Measurements from ENCODE around the gene GGT5. TPM values are rescaled to one million over a fixed set of nuclear protein-coding genes. Genes with fewer than 3 reads are reported as not detected.
"Not testable (repeated sequence)": the region's sequence is repeated elsewhere in the genome, so short reads cannot be mapped to it uniquely, and the experiment has no call there.

Gene GGT5
- total RNA-seq, 4 donors from 2014 or later, result 8.8 to 29.9 (median 22.8) TPM

DNA sequence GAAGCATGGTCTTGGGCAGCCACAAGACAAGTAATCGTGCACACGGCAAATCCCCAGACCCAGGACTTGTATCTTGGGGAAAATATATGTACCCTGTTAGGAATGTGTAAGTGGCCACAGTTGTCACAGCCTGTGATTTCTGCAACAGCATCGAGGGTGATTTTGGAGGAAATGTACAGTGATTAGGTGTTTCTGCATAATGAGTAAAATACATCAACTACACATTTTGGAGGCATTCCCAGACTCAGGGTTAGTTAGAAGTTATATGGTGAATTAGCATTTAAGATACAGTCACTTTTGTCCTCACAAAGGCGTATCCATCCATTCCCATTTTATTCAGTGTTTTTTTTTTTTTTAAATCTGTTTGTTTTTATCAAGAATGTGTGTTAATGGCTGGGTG, 35.2 kb downstream of the GGT5 start:
- Histone ChIP-seq H3K27me3 (no peaks in the 10 kb centered on the region), H3K4me1 (peaks cover 7 to 29% of the 10 kb centered on the region in 2 donors), H3K4me3 (no peak overlapping the region), H3K36me3 (no peaks in the 10 kb centered on the region), H3K9me3 (no peaks in the 10 kb centered on the region), H3K27ac (no peak overlapping the region)
- ATAC-seq, result no peak
- intact Hi-C loops (cut with DNase I; ENCODE audit: low total_unique reads) (loop anchor here (5.0 kb wide), 1 partner anchor 38 kb away; the partner anchor contains the start of gene GGT5), in situ Hi-C loops (cut with MboI; ENCODE audit: low sequenced_read_pairs in 4 of 4) (no loop called here)
- DNase-seq, result no peak
- TF ChIP-seq, protein P1, sequence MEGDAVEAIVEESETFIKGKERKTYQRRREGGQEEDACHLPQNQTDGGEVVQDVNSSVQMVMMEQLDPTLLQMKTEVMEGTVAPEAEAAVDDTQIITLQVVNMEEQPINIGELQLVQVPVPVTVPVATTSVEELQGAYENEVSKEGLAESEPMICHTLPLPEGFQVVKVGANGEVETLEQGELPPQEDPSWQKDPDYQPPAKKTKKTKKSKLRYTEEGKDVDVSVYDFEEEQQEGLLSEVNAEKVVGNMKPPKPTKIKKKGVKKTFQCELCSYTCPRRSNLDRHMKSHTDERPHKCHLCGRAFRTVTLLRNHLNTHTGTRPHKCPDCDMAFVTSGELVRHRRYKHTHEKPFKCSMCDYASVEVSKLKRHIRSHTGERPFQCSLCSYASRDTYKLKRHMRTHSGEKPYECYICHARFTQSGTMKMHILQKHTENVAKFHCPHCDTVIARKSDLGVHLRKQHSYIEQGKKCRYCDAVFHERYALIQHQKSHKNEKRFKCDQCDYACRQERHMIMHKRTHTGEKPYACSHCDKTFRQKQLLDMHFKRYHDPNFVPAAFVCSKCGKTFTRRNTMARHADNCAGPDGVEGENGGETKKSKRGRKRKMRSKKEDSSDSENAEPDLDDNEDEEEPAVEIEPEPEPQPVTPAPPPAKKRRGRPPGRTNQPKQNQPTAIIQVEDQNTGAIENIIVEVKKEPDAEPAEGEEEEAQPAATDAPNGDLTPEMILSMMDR (IDR thresholded peaks at IDR 0.05 in 4 of 5, conservative IDR thresholded peaks at IDR 0.05 in 1 of 5), result no peak
- no peak for TF ChIP-seq POLR2A (IDR thresholded peaks at IDR 0.05)

DNA sequence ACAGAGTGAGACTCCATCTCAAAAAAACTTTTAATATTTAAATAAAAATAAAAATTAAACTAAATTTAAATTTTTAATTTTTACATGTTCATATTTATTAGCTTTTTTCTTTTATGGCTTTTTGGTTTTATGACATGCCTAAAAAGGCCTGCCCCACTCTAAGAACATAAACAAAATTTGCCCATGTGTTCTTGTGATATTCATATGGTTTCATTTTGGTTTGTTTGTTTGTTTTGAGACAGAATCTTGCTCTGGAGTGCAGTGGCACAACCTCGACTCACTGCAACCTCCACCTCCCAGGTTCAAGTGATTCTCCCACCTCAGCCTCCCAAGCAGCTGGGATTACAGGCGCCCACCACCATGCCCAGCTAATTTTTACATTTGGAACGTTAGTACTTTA, 35.9 kb downstream of the GGT5 start:
- Histone ChIP-seq H3K36me3 (no peaks in the 10 kb centered on the region), H3K27ac (peak overlapping the region; percentile 66 to 76 (median 76)), H3K9me3 (no peaks in the 10 kb centered on the region), H3K27me3 (no peaks in the 10 kb centered on the region), H3K4me3 (no peak overlapping the region), H3K4me1 (peaks cover 7 to 29% of the 10 kb centered on the region in 2 donors)
- intact Hi-C loops (cut with DNase I; ENCODE audit: low total_unique reads), result loop anchor here (5.0 kb wide), 1 partner anchor 38 kb away; the partner anchor contains the start of gene GGT5
- in situ Hi-C loops (cut with MboI; ENCODE audit: low sequenced_read_pairs in 4 of 4), result no loop called here
- DNase-seq (no peak), ATAC-seq (no peak)
- TF ChIP-seq, protein P1 (IDR thresholded peaks at IDR 0.05 in 4 of 5, conservative IDR thresholded peaks at IDR 0.05 in 1 of 5), result no peak
- TF ChIP-seq POLR2A (IDR thresholded peaks at IDR 0.05), result no peak

DNA sequence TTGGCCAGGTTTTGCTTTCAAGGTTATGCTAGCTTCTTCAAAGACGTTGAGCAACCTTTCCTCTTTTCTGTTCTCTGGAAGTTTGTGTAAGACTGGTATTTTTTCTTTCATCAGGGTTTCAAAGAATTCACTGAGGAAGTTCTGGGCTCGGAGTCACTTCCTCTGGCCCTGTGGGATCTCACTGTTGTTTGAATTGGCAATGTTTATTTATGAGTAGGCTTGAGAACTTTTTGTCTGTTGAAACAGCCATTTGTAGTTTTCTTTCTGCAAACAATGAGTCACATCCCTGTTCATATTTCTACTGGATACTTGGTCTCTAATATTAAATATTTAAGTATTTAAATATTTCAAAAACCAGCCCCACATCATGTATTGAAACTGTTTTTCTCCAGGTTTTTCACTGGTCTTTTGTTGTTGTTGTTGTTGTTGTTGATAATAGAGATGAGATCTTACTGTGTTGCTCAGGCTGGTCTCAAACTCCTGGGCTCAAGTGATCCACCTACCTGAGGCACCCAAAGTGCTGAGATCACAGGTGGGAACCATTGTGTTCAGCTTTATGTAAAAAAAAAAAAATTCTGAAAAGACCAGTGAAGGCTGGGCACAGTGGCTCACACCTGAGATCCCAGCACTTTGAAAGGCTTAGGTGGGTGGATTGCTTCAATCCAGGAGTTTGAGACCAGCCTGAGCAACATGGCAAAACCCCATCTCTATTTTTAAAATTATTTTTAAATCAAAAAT, 36.7 kb downstream of the GGT5 start:
- in situ Hi-C loops (cut with MboI; ENCODE audit: low sequenced_read_pairs in 4 of 4), result no loop called here
- ATAC-seq, result peak; percentile 87 to 95
- Histone ChIP-seq H3K27me3 (no peaks in the 10 kb centered on the region), H3K4me3 (peak overlapping the region in 1 of 4 donors; percentile 17), H3K27ac (peak overlapping the region; percentile 75 to 77 (median 76)), H3K4me1 (peaks cover 7 to 29% of the 10 kb centered on the region in 2 donors), H3K9me3 (no peaks in the 10 kb centered on the region), H3K36me3 (no peaks in the 10 kb centered on the region)
- DNase-seq, result peak in 1 of 2 donors; percentile 66
- intact Hi-C loops (cut with DNase I; ENCODE audit: low total_unique reads), result loop anchor here (5.0 kb wide), 1 partner anchor 39 kb away; the partner anchor contains the start of gene GGT5
- TF ChIP-seq POLR2A (IDR thresholded peaks at IDR 0.05), result no peak
- TF ChIP-seq, protein P1 (IDR thresholded peaks at IDR 0.05 in 4 of 5, conservative IDR thresholded peaks at IDR 0.05 in 1 of 5), result no peak

DNA sequence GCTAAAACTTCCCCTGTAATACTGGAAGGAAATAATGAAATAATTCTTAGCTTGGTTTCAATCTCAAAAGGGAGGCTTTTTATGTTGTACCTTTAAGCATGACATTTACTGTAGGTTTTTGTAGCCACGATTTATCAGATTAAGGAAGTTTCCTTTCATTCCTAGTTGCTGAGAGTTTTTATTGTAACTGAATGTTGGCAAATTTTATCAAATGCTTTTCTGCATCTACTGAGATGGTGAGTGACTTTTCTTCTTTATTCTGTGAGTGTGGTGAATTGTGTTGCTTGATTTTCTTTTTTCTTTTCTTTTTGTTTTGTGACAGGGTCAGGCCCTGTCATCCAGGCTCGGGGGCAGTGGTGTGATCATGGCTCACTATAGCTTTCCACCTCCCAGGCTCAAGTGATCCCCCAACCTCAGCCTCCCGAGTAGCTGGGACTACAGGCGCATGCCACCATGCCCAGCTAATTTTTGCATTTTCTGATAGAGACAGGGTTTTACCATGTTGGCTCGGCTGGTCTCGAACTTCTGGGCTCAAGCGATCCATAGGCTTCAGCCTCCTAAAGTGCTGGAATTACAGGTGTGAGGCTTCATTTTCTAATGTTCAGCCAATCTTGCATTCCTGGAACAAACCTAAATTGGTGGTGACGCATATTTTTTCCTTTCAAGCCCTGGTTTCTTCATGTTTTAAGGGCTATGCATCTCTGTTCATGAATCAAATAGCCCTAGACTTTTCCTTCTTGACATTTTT, 37.4 kb downstream of the GGT5 start:
- H3K27ac ChIP-seq, result peak overlapping the region; percentile 75 to 77 (median 76)
- intact Hi-C loops (cut with DNase I; ENCODE audit: low total_unique reads) (loop anchor here (5.0 kb wide), 1 partner anchor 40 kb away; the partner anchor contains the start of gene GGT5), in situ Hi-C loops (cut with MboI; ENCODE audit: low sequenced_read_pairs in 4 of 4) (no loop called here)
- peaks cover 7 to 29% of the 10 kb centered on the region in 2 donors for H3K4me1 ChIP-seq
- no peak overlapping the region for H3K4me3 ChIP-seq
- H3K36me3 ChIP-seq, result no peaks in the 10 kb centered on the region
- H3K27me3 ChIP-seq, result no peaks in the 10 kb centered on the region
- no peak for TF ChIP-seq POLR2A (IDR thresholded peaks at IDR 0.05)
- TF ChIP-seq, protein P1 (IDR thresholded peaks at IDR 0.05 in 4 of 5, conservative IDR thresholded peaks at IDR 0.05 in 1 of 5), result no peak
- ATAC-seq (no peak), DNase-seq (no peak)
- no peaks in the 10 kb centered on the region for H3K9me3 ChIP-seq

DNA sequence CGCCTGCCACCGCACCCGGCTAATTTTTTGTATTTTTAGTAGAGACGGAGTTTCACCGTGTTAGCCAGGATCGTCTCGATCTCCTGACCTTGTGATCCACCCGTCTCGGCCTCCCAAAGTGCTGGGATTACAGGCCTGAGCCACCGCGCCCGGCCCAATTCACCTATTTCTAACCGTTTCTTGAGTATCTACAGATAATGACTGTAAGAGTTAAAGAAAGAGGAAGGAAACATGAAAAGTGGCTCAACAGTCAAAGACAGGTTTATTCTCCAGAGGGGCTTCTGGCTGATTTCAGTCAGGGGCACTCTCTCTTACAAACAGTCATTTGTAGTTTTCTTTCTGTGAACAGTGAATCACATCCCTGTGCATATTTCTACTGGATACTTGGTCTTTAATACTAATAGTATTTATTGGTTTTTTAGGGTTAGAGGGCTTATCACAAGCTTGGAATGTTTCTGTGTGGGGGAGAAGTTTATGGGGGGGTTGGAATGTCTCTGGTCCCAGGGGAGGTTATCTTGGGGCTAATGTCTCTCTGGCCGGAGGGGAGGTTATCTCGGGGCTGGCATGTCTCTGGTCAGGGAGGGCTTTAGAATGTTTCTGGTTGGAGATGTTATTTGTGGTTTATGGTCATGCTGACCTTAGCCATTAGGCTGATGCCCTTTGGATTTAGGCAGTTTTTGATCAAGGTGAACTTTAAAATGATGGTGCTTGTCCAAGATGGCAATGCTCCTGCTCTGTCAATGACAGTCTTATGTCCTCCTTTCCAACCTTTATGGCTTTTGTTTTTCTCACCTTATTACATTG, 38.2 kb downstream of the GGT5 start:
- intact Hi-C loops (cut with DNase I; ENCODE audit: low total_unique reads), result loop anchor here (5.0 kb wide), 1 partner anchor 41 kb away; the partner anchor contains the start of gene GGT5

More for the DNA sequence above, 38.2 kb downstream of the GGT5 start:
- DNase-seq; H3K4me3 ChIP-seq; H3K27me3 ChIP-seq; in situ Hi-C loops (cut with MboI; ENCODE audit: low sequenced_read_pairs in 4 of 4); ATAC-seq; H3K9me3 ChIP-seq; H3K36me3 ChIP-seq: not testable (repeated sequence)
- Histone ChIP-seq H3K4me1 (peaks cover 7 to 29% of the 10 kb centered on the region in 2 donors), H3K27ac (peak overlapping the region; percentile 75 to 77 (median 76))
